Activated naive CD8-positive, alpha-beta T cell treated with anti-CD3 and anti-CD28 coated beads, Interleukin-2, amount 10 ng/mL, durations not matched to agents 7 days and 5 days (primary cell): Measurements from ENCODE around the gene PSPH. TPM values are rescaled to one million over a fixed set of nuclear protein-coding genes. Genes with fewer than 3 reads are reported as not detected.
"Not testable (repeated sequence)": the region's sequence is repeated elsewhere in the genome, so short reads cannot be mapped to it uniquely, and the experiment has no call there.

Source experiments
- ATAC-seq: fragments of 150-1000 bp; cut with Tn5 transposase; one replicate; pipeline ENCODE4 v1.10.0; 2021; ENCODE audit warnings: low read depth, moderate library complexity
- POLR2A ChIA-PET: fragments of 350-600 bp; sonication (Branson Sonifier 250); formaldehyde crosslinking; loops from one replicate; lab custom pipeline; 2021; ENCODE audit warnings: antibody characterized with exemption; lab: Charles Lee
- DNase-seq: peaks from one replicate; pipeline ENCODE4 v3.0.0; 2021
- H3K27ac Mint-ChIP-seq: one replicate; pipeline ENCODE4 v1.8.0; 2022; ENCODE audit warnings: mild to moderate bottlenecking, mixed read lengths
- H3K27me3 Mint-ChIP-seq: one replicate; pipeline ENCODE4 v1.8.0; 2022; ENCODE audit warnings: mild to moderate bottlenecking, moderate library complexity, mixed read lengths
- H3K36me3 Mint-ChIP-seq: one replicate; pipeline ENCODE4 v1.8.0; 2021; ENCODE audit warnings: mild to moderate bottlenecking, mixed read lengths
- H3K4me1 Mint-ChIP-seq: one replicate; pipeline ENCODE4 v1.8.0; 2021; ENCODE audit warnings: mixed read lengths
- H3K4me3 Mint-ChIP-seq: one replicate; pipeline ENCODE4 v1.8.0; 2022; ENCODE audit warnings: mild to moderate bottlenecking, moderate library complexity, mixed read lengths
- H3K9me3 Mint-ChIP-seq: one replicate; pipeline ENCODE4 v1.8.0; 2021; ENCODE audit warnings: mixed read lengths
- total RNA-seq, 2 experiments: library from RNA; stranded (reverse); gene quantifications; one replicate each; pipeline ENCODE4 v1.2.3, GENCODE V29; 2021

The PSPH gene
- total RNA-seq, 2 experiments from 2014 or later = 7.9 to 10.1 TPM

DNA sequence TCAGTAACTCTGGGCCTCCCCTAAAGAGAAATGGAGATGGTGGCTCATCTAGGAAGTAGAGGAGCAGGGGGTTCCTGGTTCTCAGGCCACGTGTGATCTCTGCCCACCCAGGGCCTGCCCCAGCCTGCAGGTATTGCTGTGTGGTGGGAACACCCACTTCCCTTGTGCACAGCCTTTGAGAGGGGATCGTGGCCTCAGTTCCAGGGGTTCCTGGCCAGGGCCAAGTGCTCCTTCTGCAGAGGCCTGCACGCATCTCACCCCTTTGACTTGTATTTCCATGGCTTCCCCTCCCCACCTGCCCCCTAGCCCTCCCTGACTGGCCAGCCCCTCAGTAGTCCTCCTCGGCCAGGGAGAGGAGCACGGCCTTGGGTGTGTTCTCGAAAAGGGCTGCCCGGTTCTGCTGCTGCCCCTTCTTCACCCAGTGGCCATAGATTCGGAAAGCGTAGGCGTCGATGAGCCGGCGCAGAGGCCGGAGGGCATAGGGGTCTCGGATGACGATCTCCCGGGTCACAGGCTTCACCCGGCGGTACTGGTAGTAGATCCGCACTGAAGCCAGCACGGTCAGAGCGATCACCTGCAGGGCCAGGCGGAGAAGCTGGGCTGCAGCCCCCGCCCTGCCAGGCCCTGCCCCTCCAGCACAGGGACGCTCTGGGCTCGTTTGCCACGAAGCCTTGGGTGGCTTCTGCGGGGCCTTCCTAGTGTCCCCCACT, 29.6 kb upstream of the PSPH start:
- H3K27me3 Mint-ChIP-seq, H3K9me3 Mint-ChIP-seq, H3K4me1 Mint-ChIP-seq, H3K27ac Mint-ChIP-seq, ATAC-seq, H3K36me3 Mint-ChIP-seq, DNase-seq, H3K4me3 Mint-ChIP-seq: not testable (repeated sequence)
- POLR2A ChIA-PET = interaction anchor here (0.7 kb wide), 1 partner anchor 15 kb away, joined by 3 read pairs; no protein-coding TSS in a partner anchor

DNA sequence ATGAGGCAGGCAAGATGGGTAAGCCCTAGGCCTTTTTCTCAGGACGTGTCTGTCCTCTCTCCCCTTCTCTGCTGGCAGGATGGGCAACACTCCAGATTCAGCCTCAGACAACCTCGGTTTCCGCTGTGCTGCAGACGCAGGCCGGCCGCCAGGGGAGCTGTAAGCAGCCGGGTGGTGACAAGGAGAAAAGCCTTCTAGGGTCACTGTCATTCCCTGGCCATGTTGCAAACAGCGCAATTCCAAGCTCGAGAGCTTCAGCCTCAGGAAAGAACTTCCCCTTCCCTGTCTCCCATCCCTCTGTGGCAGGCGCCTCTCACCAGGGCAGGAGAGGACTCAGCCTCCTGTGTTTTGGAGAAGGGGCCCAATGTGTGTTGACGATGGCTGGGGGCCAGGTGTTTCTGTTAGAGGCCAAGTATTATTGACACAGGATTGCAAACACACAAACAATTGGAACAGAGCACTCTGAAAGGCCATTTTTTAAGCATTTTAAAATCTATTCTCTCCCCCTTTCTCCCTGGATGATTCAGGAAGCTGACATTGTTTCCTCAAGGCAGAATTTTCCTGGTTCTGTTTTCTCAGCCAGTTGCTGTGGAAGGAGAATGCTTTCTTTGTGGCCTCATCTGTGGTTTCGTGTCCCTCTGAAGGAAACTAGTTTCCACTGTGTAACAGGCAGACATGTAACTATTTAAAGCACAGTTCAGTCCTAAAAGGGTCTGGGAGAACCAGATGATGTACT, 28.4 kb upstream of the PSPH start:
- POLR2A ChIA-PET = interaction anchor here (0.7 kb wide), 1 partner anchor 14 kb away, joined by 3 read pairs; no protein-coding TSS in a partner anchor
- no peaks in the 10 kb centered on the region for H3K27me3 Mint-ChIP-seq
- no peak overlapping the region for H3K27ac Mint-ChIP-seq
- no peak overlapping the region for H3K4me3 Mint-ChIP-seq
- no peaks in the 10 kb centered on the region for H3K9me3 Mint-ChIP-seq
- peaks cover 6% of the 10 kb centered on the region for H3K36me3 Mint-ChIP-seq
- no peaks in the 10 kb centered on the region for H3K4me1 Mint-ChIP-seq
- DNase-seq (peak; percentile 8), ATAC-seq (no peak)

DNA sequence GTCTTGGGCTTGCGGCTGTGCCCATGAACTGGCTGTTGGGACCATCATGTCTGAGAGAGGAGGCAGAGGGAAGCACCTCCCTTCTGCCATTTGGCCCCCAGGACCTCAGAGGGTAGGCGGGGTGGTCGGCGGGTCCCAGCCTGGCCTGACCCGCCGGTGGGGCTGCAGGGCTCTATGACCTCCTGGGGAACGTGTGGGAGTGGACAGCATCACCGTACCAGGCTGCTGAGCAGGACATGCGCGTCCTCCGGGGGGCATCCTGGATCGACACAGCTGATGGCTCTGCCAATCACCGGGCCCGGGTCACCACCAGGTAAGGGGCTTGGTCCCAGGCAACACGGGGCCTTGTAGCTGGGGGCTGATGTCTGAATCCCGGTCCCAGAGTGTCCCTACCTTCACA, 27.0 kb upstream of the PSPH start:
- peaks cover 4% of the 10 kb centered on the region for H3K36me3 Mint-ChIP-seq
- peaks cover 5% of the 10 kb centered on the region for H3K4me1 Mint-ChIP-seq
- peak; percentile 16 for DNase-seq
- H3K27ac Mint-ChIP-seq = no peak overlapping the region
- no peaks in the 10 kb centered on the region for H3K9me3 Mint-ChIP-seq
- H3K27me3 Mint-ChIP-seq = no peaks in the 10 kb centered on the region
- POLR2A ChIA-PET = no interaction called here
- no peak overlapping the region for H3K4me3 Mint-ChIP-seq
- no peak for ATAC-seq

DNA sequence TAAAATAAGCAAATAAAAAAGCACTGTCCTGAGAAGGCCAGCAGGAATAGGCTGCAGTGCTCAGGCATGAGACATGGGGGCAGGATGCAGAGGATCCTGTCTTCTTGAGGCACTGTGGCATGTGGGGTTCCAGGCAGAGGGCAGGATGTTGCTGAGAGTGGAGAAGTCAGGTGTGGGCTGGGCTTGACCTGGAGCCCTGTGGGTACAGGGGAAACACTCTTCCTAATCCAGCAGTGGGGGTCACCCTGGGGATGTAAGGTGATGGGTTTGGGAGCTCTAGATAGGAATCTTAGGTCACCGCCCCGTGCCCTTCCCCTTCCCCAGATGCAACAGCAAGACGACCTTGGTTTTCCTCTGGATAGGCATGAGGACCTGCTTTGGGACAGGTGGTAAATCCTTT, 26.4 kb upstream of the PSPH start:
- no peak for ATAC-seq
- no peaks in the 10 kb centered on the region for H3K27me3 Mint-ChIP-seq
- H3K27ac Mint-ChIP-seq = no peak overlapping the region
- H3K4me3 Mint-ChIP-seq = no peak overlapping the region
- DNase-seq = peak; percentile 7
- H3K9me3 Mint-ChIP-seq = no peaks in the 10 kb centered on the region
- peaks cover 5% of the 10 kb centered on the region for H3K4me1 Mint-ChIP-seq
- POLR2A ChIA-PET = no interaction called here
- peaks cover 4% of the 10 kb centered on the region for H3K36me3 Mint-ChIP-seq

DNA sequence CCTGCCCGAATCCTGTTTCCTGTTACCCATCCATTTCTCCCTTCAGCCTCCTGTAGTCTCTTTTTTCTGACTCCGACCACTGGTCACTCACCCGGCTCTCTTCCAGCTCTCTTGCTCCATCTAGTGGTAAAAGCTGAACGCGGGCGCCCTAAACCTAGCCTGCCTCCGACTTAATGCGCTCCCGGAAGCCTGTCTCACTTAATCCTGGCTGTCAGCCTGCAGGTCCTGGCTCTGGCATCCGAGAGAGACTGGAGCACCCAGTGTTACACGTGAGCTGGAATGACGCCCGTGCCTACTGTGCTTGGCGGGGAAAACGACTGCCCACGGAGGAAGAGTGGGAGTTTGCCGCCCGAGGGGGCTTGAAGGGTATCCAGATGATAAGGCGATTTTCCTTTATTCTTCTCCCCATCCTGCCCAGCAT, 23.1 kb upstream of the PSPH start:
- Mint-ChIP-seq H3K27me3 (no peaks in the 10 kb centered on the region), H3K4me3 (no peak overlapping the region), H3K36me3 (peaks cover 10% of the 10 kb centered on the region), H3K27ac (no peak overlapping the region), H3K4me1 (peaks cover 5% of the 10 kb centered on the region), H3K9me3 (no peaks in the 10 kb centered on the region)
- POLR2A ChIA-PET = no interaction called here
- ATAC-seq (peak; percentile 80), DNase-seq (peak; percentile 67)

DNA sequence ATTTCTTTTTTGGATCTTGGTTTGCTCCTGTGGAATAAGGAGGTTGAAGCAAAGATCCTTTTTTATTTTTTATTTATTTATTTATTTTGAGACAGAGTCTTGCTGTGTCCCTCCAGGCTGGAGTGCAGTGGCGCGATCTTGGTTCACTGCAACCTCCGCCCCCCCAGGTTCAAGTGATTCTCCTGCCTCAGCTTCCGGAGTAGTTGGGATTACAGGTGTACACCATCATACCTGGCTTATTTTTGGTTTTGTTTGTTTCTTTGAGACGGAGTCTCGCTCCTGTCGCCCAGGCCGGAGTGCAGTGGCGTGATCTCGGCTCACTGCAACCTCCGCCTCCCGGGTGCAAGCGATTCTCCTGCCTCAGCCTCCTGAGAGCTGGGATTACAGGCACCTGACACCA, 15.1 kb upstream of the PSPH start:
- H3K27me3 Mint-ChIP-seq, H3K4me3 Mint-ChIP-seq, H3K9me3 Mint-ChIP-seq, DNase-seq, POLR2A ChIA-PET, H3K27ac Mint-ChIP-seq, ATAC-seq: not testable (repeated sequence)
- peaks cover 34% of the 10 kb centered on the region for H3K36me3 Mint-ChIP-seq
- H3K4me1 Mint-ChIP-seq = peaks cover 23% of the 10 kb centered on the region

DNA sequence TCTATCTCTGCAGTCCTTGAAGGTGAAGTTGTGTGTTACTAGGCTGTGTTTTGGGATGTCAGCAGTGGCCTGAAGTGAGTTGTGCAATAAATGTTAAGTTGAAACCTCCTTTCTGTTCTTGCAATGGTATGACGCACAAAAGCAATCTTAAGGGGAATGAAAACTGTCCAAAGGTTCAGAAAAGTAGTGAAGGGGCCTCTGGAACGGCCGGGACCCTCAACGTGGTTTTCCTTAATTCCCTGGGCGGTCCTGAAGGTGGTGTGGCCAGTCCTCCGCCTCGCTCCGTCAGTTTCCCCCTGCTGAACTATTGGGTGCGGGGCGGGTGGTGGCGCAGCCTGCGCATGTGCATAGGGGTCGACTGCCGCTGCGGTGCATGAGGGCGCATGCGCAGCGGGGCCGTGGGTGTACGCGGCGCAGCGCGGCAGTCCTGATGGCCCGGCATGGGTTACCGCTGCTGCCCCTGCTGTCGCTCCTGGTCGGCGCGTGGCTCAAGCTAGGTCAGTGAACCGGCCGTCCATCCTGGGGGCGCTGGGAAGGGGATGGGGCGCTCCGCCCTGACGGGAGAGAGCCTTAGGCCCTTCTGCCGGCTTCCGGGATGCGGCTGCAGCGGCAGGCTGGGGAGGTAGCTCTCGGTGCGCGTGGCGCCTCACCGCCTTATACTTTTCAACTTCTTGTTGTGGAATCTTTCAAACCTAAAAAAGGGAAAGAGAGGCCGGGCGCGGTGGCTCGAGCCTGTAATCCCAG, 12.8 kb upstream of the PSPH start, which contains the start of gene SUMF2:
Gene SUMF2, plus strand, starts transcription at position 405 of the 744 bp plus-strand sequence. Its CDS starts 26 bp downstream, at position 431.
- H3K9me3 Mint-ChIP-seq = no peaks in the 10 kb centered on the region
- H3K27ac Mint-ChIP-seq = peak within 1 kb of the TSS; percentile 91
- POLR2A ChIA-PET = interaction anchor here (0.7 to 5.6 kb wide), 10 partner anchors 9 to 422 kb away, joined by 3 to 48 read pairs (median 6); partner anchors contain the start of genes CCT6A, CHCHD2, PHKG1 and PSPH
- H3K4me1 Mint-ChIP-seq = peaks cover 26% of the 10 kb centered on the region
- peak; percentile 97 for ATAC-seq
- DNase-seq = peak; percentile 94
- H3K4me3 Mint-ChIP-seq = peak within 1 kb of the TSS; percentile 93
- H3K36me3 Mint-ChIP-seq = peaks cover 32% of the 10 kb centered on the region
- no peaks in the 10 kb centered on the region for H3K27me3 Mint-ChIP-seq

DNA sequence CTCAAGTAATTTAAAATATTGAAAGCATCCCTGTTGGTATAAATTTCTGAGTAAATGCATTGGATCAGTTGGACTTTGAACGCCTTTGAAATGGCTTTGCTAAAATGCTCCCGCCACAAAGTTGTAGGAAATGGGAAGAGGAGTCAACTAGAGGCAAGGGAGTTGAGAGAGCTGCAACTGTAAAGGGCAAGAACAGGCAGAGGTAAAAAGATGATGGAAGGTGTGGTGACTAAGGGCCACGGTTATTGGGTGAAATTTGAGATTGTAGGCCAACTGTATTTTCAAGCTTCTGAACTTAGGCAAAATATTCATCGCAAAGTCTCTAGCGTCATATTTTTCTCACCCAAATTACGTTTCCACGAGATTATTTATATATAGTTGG, 12.2 kb upstream of the PSPH start:
- Mint-ChIP-seq H3K9me3 (no peaks in the 10 kb centered on the region), H3K36me3 (peaks cover 29% of the 10 kb centered on the region), H3K27ac (peak overlapping the region; percentile 91), H3K4me1 (peaks cover 26% of the 10 kb centered on the region), H3K27me3 (no peaks in the 10 kb centered on the region), H3K4me3 (peak overlapping the region; percentile 93)
- DNase-seq = no peak
- POLR2A ChIA-PET = interaction anchor here (1.0 to 5.6 kb wide), 5 partner anchors 10 to 43 kb away, joined by 3 to 48 read pairs (median 9); partner anchors contain the start of genes CCT6A, CHCHD2 and PSPH
- ATAC-seq = no peak

DNA sequence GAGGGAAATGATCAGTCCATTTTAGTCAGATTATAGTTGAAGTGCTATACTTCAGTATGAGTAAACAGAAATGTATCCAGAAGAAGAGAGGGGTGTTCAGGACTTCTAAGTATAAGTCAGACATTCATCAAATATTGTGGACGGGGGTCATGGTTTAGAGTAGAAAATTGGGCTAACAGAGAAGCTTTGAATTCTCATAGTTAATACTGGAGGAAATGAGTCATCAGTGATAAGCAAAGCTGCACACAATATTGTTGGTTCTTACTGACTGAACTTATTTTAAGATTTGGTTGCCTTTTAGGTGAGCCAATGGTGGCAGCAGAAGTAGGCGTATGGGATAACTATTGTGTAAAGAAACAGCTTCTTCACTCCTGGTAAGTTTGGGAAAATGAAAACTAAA, 11.1 kb upstream of the PSPH start:
- no peaks in the 10 kb centered on the region for H3K9me3 Mint-ChIP-seq
- DNase-seq (no peak), ATAC-seq (no peak)
- peak overlapping the region; percentile 58 for H3K27ac Mint-ChIP-seq
- peaks cover 29% of the 10 kb centered on the region for H3K4me1 Mint-ChIP-seq
- peaks cover 35% of the 10 kb centered on the region for H3K36me3 Mint-ChIP-seq
- H3K4me3 Mint-ChIP-seq = peak overlapping the region; percentile 15
- H3K27me3 Mint-ChIP-seq = no peaks in the 10 kb centered on the region
- POLR2A ChIA-PET = interaction anchor here (0.6 to 5.6 kb wide), 4 partner anchors 9 to 111 kb away, joined by 3 to 48 read pairs (median 20); partner anchors contain the start of genes CCT6A, CHCHD2 and PSPH

DNA sequence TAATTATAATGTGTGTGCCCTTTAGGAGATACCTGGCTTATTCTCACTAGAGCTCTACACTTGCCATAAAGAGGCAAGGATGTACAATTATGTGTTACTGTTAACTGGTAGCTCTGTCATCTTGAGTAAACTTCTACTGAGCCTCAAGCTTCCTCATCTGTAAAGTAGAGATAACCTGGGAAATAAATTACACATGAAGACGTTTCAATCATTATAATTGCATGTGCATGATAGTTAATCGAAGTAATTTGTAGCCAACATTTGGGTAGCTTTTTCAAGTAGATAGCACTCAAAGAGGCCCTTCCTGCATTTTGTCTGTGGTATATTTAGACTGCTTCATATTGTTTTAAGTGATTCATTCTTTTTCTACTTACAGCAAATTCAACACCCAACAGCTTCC, 2.7 kb upstream of the PSPH start:
- H3K4me1 Mint-ChIP-seq = peaks cover 36% of the 10 kb centered on the region
- POLR2A ChIA-PET = interaction anchor here (1.4 to 1.9 kb wide), 3 partner anchors 9 to 52 kb away, joined by 5 to 8 read pairs (median 7); partner anchors contain the start of genes CHCHD2 and SUMF2

DNA sequence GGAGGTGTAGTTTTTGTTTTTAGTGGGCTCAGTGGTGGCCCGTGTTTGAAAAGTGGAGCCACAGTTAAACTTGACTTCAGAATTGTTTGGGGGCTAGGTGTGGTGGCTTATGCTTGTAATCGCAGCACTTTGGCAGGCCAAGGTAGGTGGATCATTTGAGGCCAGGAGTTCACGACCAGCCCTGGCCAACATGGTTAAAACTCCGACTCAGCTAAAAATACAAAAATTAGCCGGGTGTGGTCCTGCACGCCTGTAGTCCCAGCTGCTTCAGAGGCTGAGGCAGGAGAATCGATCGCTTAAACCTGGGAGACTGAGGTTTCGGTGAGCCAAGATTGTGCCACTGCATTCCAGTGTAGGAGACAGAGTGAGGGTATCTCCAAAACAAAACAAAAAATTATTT, 2.1 kb upstream of the PSPH start:
- H3K36me3 Mint-ChIP-seq = peaks cover 25% of the 10 kb centered on the region
- H3K4me1 Mint-ChIP-seq = peaks cover 36% of the 10 kb centered on the region
- POLR2A ChIA-PET = interaction anchor here (1.4 to 1.9 kb wide), 3 partner anchors 9 to 53 kb away, joined by 5 to 8 read pairs (median 7); partner anchors contain the start of genes CHCHD2 and SUMF2
- H3K4me3 Mint-ChIP-seq = peak overlapping the region; percentile 72
- no peaks in the 10 kb centered on the region for H3K27me3 Mint-ChIP-seq
- ATAC-seq (no peak), DNase-seq (no peak)
- no peaks in the 10 kb centered on the region for H3K9me3 Mint-ChIP-seq
- H3K27ac Mint-ChIP-seq = peak overlapping the region; percentile 58

More for the DNA sequence above, 2.7 kb upstream of the PSPH start:
- peak overlapping the region; percentile 35 for H3K4me3 Mint-ChIP-seq
- DNase-seq = no peak
- no peak for ATAC-seq
- H3K9me3 Mint-ChIP-seq = no peaks in the 10 kb centered on the region
- H3K27ac Mint-ChIP-seq = no peak overlapping the region
- H3K36me3 Mint-ChIP-seq = peaks cover 28% of the 10 kb centered on the region
- H3K27me3 Mint-ChIP-seq = no peaks in the 10 kb centered on the region

DNA sequence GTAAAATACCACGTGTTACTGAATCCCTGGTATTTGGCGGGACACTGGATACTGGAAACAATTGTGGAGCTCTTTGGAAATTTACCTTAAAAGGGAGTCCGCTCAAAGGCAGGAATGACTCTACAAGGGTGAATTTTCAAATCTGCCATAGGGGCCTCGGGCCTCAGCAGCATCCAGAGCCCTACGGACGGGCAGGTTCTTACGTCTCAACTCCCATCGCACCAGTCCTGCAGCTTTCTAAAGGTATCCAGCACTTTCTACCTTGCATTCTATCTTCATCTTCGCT, 248 bp downstream of the PSPH start:
- POLR2A ChIA-PET = interaction anchor here (0.5 to 1.7 kb wide), 9 partner anchors 12 to 598 kb away, joined by 3 to 48 read pairs (median 3); partner anchors contain the start of genes CHCHD2, SUMF2 and ZNF713
- Mint-ChIP-seq H3K36me3 (peaks cover 15% of the 10 kb centered on the region), H3K9me3 (no peaks in the 10 kb centered on the region), H3K4me3 (peak overlapping the region; percentile 100), H3K27ac (peak overlapping the region; percentile 95), H3K27me3 (no peaks in the 10 kb centered on the region), H3K4me1 (peaks cover 31% of the 10 kb centered on the region)
- ATAC-seq = no peak
- no peak for DNase-seq
